ENCODE measurements around the gene EPN2.

EPN2 gene

GRCh38 chr17:19383681-19384470 is 146.7 kb downstream of the EPN2 start:
- DNase-seq: peak; percentile 17

- DNase-seq: peak; percentile 15
Observed at GRCh38 chr17:19384723-19385391, 147.7 kb downstream of the EPN2 start.

- peak; percentile 17 for DNase-seq
Observed at GRCh38 chr17:19385521-19385983, 148.4 kb downstream of the EPN2 start.

All from stimulated activated CD8-positive, alpha-beta memory T cell treated with anti-CD3 and anti-CD28 coated beads, Interleukin-4, amount 100 ng/mL, for 48 hours (primary cell).